HFFc6 (cell line): ENCODE measurements around the gene C3orf18. TPM values are rescaled to one million over a fixed set of nuclear protein-coding genes. Genes with fewer than 3 reads are reported as not detected.

Experiments used
- DNase-seq: peaks from one replicate; pipeline ENCODE4 v3.0.0-alpha.2; 2018
- H3K27ac Mint-ChIP-seq: 2 replicates; pipeline ENCODE4 v1.8.0; 2020; ENCODE audit warnings: mild to moderate bottlenecking, mixed read lengths
- H3K27me3 Mint-ChIP-seq: 2 replicates; pipeline ENCODE4 v1.8.0; 2021; ENCODE audit warnings: mild to moderate bottlenecking, moderate library complexity, mixed read lengths; ENCODE audit not compliant: insufficient read depth
- H3K36me3 Mint-ChIP-seq: 2 replicates; pipeline ENCODE4 v1.8.0; 2021; ENCODE audit warnings: low read depth, mixed read lengths
- H3K4me1 Mint-ChIP-seq: 2 replicates; pipeline ENCODE4 v1.8.0; 2020; ENCODE audit warnings: low read depth, mixed read lengths
- H3K4me3 Mint-ChIP-seq: 2 replicates; pipeline ENCODE4 v1.8.0; 2020; ENCODE audit warnings: mild to moderate bottlenecking, moderate library complexity, mixed read lengths
- H3K9me3 Mint-ChIP-seq: 2 replicates; pipeline ENCODE4 v1.8.0; 2020; ENCODE audit warnings: mild to moderate bottlenecking, mixed read lengths
- CTCF ChIP-seq: fragments of 200-600 bp; sonication (generic); IDR thresholded peaks from 2 replicates; pipeline ENCODE4 v1.5.0; 2021; ENCODE audit warnings: antibody characterized with exemption, mild to moderate bottlenecking
- total RNA-seq, 6 experiments: library from RNA; stranded (reverse); fragmentation: NEBNext Ultra II Directional; extraction: Animal tissue kit (Norgen Biotek cat#: 25700); gene quantifications; 2 replicates in 1 of 6; 3 replicates in 5 of 6; pipeline ENCODE4 v1.2.3, GENCODE V29; 2021

C3orf18 gene
- total RNA-seq, 6 experiments from 2014 or later = 12.9 to 15.5 (median 14.2) TPM

GRCh38 chr3:50587373-50587772 is 19.8 kb upstream of the C3orf18 start:
- Mint-ChIP-seq H3K36me3 (no peaks in the 10 kb centered on the region; the same call in 1 of the 2 replicates), H3K4me1 (peaks cover 25% of the 10 kb centered on the region), H3K9me3 (no peaks in the 10 kb centered on the region), H3K4me3 (no peak overlapping the region), H3K27me3 (peaks cover under 1% of the 10 kb centered on the region; the same call in 1 of the 2 replicates), H3K27ac (no peak overlapping the region)
- DNase-seq = peak; percentile 33
- TF ChIP-seq CTCF = no peak

- TF ChIP-seq CTCF = no peak
- Mint-ChIP-seq H3K4me1 (peaks cover 22% of the 10 kb centered on the region), H3K36me3 (no peaks in the 10 kb centered on the region; the same call in 1 of the 2 replicates), H3K27ac (no peak overlapping the region), H3K4me3 (no peak overlapping the region), H3K9me3 (no peaks in the 10 kb centered on the region), H3K27me3 (no peaks in the 10 kb centered on the region)
- no peak for DNase-seq
These were observed 19.2 kb upstream of the C3orf18 start for GRCh38 chr3:50586763-50587070.

GRCh38 chr3:50585919-50586762 is 18.6 kb upstream of the C3orf18 start:
- no peak for TF ChIP-seq CTCF
- Mint-ChIP-seq H3K27ac (no peak overlapping the region), H3K9me3 (no peaks in the 10 kb centered on the region), H3K27me3 (no peaks in the 10 kb centered on the region), H3K4me1 (peaks cover 21% of the 10 kb centered on the region), H3K4me3 (no peak overlapping the region), H3K36me3 (no peaks in the 10 kb centered on the region; the same call in 1 of the 2 replicates)
- DNase-seq = no peak

GRCh38 chr3:50584391-50584790 is 16.8 kb upstream of the C3orf18 start:
- no peak for DNase-seq
- Mint-ChIP-seq H3K27ac (no peak overlapping the region), H3K4me3 (no peak overlapping the region), H3K9me3 (no peaks in the 10 kb centered on the region), H3K4me1 (peaks cover 14% of the 10 kb centered on the region), H3K27me3 (no peaks in the 10 kb centered on the region), H3K36me3 (no peaks in the 10 kb centered on the region; the same call in 1 of the 2 replicates)
- no peak for TF ChIP-seq CTCF

GRCh38 chr3:50583897-50584296 is 16.4 kb upstream of the C3orf18 start:
- H3K27ac Mint-ChIP-seq = no peak overlapping the region

More at GRCh38 chr3:50583897-50584296, 16.4 kb upstream of the C3orf18 start:
- H3K9me3 Mint-ChIP-seq = no peaks in the 10 kb centered on the region
- no peaks in the 10 kb centered on the region for H3K27me3 Mint-ChIP-seq
- no peak overlapping the region for H3K4me3 Mint-ChIP-seq
- peaks cover 12% of the 10 kb centered on the region for H3K4me1 Mint-ChIP-seq
- TF ChIP-seq CTCF = no peak
- no peak for DNase-seq
- no peaks in the 10 kb centered on the region; the same call in 1 of the 2 replicates for H3K36me3 Mint-ChIP-seq
